ENCODE measurements around the gene COL21A1. TPM values are rescaled to one million over a fixed set of nuclear protein-coding genes. Genes with fewer than 3 reads are reported as not detected.

COL21A1 gene
- total and polyA plus RNA-seq, 2 donors (not counting 1 experiment from before 2014, with no cell fraction given) = 6.9 to 28.2 TPM

- Histone ChIP-seq H3K27ac (ENCODE audit: insufficient read depth, low read length) (no peak overlapping the region), H3K36me3 (ENCODE audit: control insufficient read depth, insufficient read depth, low read length) (no peaks in the 10 kb centered on the region), H3K4me2 (ENCODE audit: extremely low read depth, insufficient read depth, low read length) (no peak overlapping the region), H3K4me3 (replicated peaks in 1 of 4; ENCODE audit: control extremely low read depth in 1 of 4, insufficient read depth in 1 of 4, low read depth in 3 of 4, low read length in 4 of 4) (no peak overlapping the region), H3K27me3 (ENCODE audit: control insufficient read depth, insufficient read depth, low read length) (no peaks in the 10 kb centered on the region), H3K4me1 (ENCODE audit: control insufficient read depth, extremely low read depth, insufficient read depth, low read length) (no peaks in the 10 kb centered on the region), H3K79me2 (ENCODE audit: control insufficient read depth, insufficient read depth, low read length) (no peaks in the 10 kb centered on the region), H2AFZ (ENCODE audit: low read length) (no peak overlapping the region), H3K9me3 (ENCODE audit: control insufficient read depth, insufficient read depth, low read depth, low read length) (no peaks in the 10 kb centered on the region), H4K20me1 (ENCODE audit: control insufficient read depth, extremely low read depth, insufficient read depth, low read length) (no peaks in the 10 kb centered on the region), H3K9ac (ENCODE audit: insufficient read depth, low read length) (no peak overlapping the region)
- no peak for DNase-seq (ENCODE audit: low read depth in 2 of 2)
- TF ChIP-seq CTCF (conservative IDR thresholded peaks at IDR 0.05 in 1 of 2, IDR thresholded peaks at IDR 0.05 in 1 of 2; ENCODE audit: low read depth in 1 of 2, low read length in 2 of 2) (no peak), EZH2 (IDR thresholded peaks at IDR 0.05; ENCODE audit: low read length, missing control alignments) (no peak)
Measured at GRCh38 chr6:56230976-56231566, 16.3 kb downstream of the COL21A1 start.

GRCh38 chr6:56227071-56227879, 20.1 kb downstream of the COL21A1 start:
- no peaks in the 10 kb centered on the region for H4K20me1 ChIP-seq (ENCODE audit: control insufficient read depth, extremely low read depth, insufficient read depth, low read length)
- H3K4me1 ChIP-seq (ENCODE audit: control insufficient read depth, extremely low read depth, insufficient read depth, low read length) = no peaks in the 10 kb centered on the region
- no peaks in the 10 kb centered on the region for H3K9me3 ChIP-seq (ENCODE audit: control insufficient read depth, insufficient read depth, low read depth, low read length)
- DNase-seq (ENCODE audit: low read depth in 2 of 2) = peak; percentile 51 to 93
- peak overlapping the region; percentile 15 for H3K4me2 ChIP-seq (ENCODE audit: extremely low read depth, insufficient read depth, low read length)
- no peak overlapping the region for H3K4me3 ChIP-seq (replicated peaks in 1 of 4; ENCODE audit: control extremely low read depth in 1 of 4, insufficient read depth in 1 of 4, low read depth in 3 of 4, low read length in 4 of 4)
- H3K36me3 ChIP-seq (ENCODE audit: control insufficient read depth, insufficient read depth, low read length) = no peaks in the 10 kb centered on the region
- H3K27ac ChIP-seq (ENCODE audit: insufficient read depth, low read length) = no peak overlapping the region
- H3K9ac ChIP-seq (ENCODE audit: insufficient read depth, low read length) = no peak overlapping the region
- no peaks in the 10 kb centered on the region for H3K79me2 ChIP-seq (ENCODE audit: control insufficient read depth, insufficient read depth, low read length)
- no peaks in the 10 kb centered on the region for H3K27me3 ChIP-seq (ENCODE audit: control insufficient read depth, insufficient read depth, low read length)
- TF ChIP-seq CTCF (conservative IDR thresholded peaks at IDR 0.05 in 1 of 2, IDR thresholded peaks at IDR 0.05 in 1 of 2; ENCODE audit: low read depth in 1 of 2, low read length in 2 of 2) (no peak), EZH2 (IDR thresholded peaks at IDR 0.05; ENCODE audit: low read length, missing control alignments) (no peak)
- no peak overlapping the region for H2AFZ ChIP-seq (ENCODE audit: low read length)

- TF ChIP-seq EZH2 (IDR thresholded peaks at IDR 0.05; ENCODE audit: low read length, missing control alignments) (no peak), CTCF (conservative IDR thresholded peaks at IDR 0.05 in 1 of 2, IDR thresholded peaks at IDR 0.05 in 1 of 2; ENCODE audit: low read depth in 1 of 2, low read length in 2 of 2) (no peak)
- H3K79me2 ChIP-seq (ENCODE audit: control insufficient read depth, insufficient read depth, low read length) = no peaks in the 10 kb centered on the region
- no peaks in the 10 kb centered on the region for H3K9me3 ChIP-seq (ENCODE audit: control insufficient read depth, insufficient read depth, low read depth, low read length)
- H2AFZ ChIP-seq (ENCODE audit: low read length) = no peak overlapping the region
- H3K4me1 ChIP-seq (ENCODE audit: control insufficient read depth, extremely low read depth, insufficient read depth, low read length) = no peaks in the 10 kb centered on the region
- peak; percentile 36 to 75 for DNase-seq (ENCODE audit: low read depth in 2 of 2)
- H3K27me3 ChIP-seq (ENCODE audit: control insufficient read depth, insufficient read depth, low read length) = no peaks in the 10 kb centered on the region
- H3K4me3 ChIP-seq (replicated peaks in 1 of 4; ENCODE audit: control extremely low read depth in 1 of 4, insufficient read depth in 1 of 4, low read depth in 3 of 4, low read length in 4 of 4) = no peak overlapping the region
- H3K27ac ChIP-seq (ENCODE audit: insufficient read depth, low read length) = no peak overlapping the region
- H3K9ac ChIP-seq (ENCODE audit: insufficient read depth, low read length) = no peak overlapping the region
- H3K36me3 ChIP-seq (ENCODE audit: control insufficient read depth, insufficient read depth, low read length) = no peaks in the 10 kb centered on the region
- no peak overlapping the region for H3K4me2 ChIP-seq (ENCODE audit: extremely low read depth, insufficient read depth, low read length)
- H4K20me1 ChIP-seq (ENCODE audit: control insufficient read depth, extremely low read depth, insufficient read depth, low read length) = no peaks in the 10 kb centered on the region
Measured at GRCh38 chr6:56223995-56224394, 23.4 kb downstream of the COL21A1 start.

Measured in fibroblast of lung (primary cell).